Epidermal melanocyte (primary cell): ENCODE results near the gene CETP.
"Not testable (repeated sequence)": the region's sequence is repeated elsewhere in the genome, so short reads cannot be mapped to it uniquely, and the experiment has no call there.

ENCODE experiments used
- DNase-seq: peaks from one replicate; pipeline ENCODE4 v3.0.0; 2011; ENCODE audit warnings: low spot score; ENCODE audit not compliant: insufficient read length

CETP gene

DNA sequence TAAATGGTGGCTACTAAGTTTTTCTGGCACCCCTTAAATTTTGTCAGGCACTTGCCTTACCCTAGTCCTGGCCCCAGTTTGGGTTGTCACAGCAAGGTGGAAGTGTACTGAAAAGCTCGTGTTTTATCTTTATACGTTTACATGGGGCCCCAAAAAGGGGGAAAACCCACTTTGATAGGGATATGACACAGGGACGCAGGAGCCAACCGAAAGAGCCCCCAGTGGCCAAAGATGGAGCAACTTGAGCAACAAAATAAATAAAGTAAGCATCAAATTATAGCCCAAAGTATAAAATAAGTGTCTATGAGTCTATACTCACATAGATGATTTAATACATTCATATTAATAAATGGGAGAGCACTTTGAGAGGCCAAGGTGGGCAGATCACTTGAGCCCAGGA lies 5.0 kb upstream of the CETP start:
- DNase-seq = no peak

DNA sequence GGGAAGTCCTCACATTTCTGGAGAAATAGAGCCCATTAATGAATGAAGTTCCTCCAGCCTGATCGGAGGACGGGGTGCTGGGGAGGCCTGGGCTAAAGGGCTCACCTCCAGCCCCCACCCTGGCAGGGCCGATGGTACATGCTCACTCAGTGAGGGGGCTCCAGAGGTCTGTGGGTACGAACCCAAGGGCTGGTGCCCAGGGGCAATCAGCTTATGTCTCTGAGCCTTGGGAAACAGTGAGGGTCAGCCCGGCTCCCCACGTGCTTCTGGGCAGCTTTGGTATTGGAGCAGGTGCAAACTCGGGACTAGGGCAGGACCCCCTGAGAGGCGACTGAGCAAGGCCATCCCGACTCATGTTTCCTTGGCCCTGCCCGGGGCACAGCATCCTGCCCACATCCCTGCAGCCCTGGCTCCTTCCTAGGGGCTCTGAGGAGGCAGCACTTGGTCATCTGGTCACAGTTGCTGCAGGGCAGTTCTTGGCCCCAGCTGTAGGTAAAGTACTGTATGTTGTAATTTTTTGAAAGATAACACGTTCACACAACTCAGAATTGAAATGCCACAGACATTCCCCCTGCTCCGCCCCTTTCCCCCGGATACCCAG lies 969 bp upstream of the CETP start:
- DNase-seq = no peak

DNA sequence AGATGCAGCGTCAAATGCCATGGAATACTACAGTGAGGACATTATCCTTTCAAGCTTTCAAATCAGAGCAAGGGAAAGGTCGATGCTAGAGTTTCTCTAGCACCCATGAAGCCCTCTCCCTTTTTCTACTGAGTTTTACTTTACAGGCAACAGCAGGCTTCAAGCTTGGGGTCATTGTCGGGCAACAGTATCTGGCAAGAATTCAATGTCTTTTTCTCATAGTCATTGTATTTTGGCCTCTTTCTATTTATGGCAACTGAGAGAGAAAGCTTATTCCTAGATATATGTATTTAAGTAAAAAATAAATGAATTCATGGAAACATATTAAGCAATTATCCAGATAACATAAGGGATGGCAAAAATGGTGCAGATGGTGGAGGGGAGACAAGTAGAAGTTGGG lies 364 bp upstream of the CETP start:
- no peak for DNase-seq

- peak; percentile 53 for DNase-seq
Measured at GRCh38 chr16:56964243-56965148, 2.7 kb downstream of the CETP start.

DNA sequence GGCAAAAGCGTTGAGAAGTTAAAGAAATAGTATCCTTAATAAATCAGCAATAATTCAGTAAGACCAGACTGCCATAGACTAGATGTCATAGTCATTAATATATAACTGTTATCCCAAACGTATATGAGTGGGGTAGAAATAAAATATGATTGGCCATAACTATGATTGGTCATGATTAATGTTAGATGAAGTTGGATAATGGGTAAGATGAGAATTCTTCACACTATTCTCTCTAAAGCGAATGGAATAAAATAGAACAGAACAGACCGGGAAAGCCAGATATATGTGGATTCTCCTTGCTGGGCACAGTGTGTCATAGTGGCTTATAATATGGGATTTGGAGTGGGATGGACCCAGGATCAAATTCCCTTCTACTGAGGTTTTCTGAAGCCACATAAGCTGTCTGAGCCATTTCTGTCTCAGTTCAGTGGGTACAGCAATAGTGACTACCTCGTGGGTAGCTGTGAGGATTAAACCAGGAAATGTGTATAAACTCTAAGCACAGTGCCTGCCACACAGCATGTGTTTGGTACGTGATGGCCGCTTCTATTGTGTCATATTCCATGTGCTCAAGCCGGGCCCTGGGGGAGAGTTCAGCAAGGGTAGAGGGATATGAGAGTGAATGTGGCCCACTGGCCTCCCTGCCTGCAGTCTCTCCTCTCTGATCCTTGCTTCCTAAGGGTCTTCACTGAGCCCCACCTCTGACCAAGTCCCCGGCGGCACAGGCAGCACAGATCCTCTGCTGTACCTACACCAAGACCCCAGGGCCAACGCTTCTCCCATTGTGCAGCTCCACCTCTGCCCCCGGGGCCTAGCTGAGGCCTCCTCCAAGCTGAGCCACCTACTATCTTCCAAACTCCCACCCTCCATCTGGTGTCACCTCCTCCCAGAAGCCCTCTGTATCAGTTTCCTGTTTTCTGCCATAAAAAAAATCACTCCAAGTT lies 3.7 kb downstream of the CETP start:
- no peak for DNase-seq

- DNase-seq = no peak
Measured at GRCh38 chr16:56966093-56966475, 4.3 kb downstream of the CETP start.

- DNase-seq = no peak
Measured at GRCh38 chr16:56967733-56968132, 6.0 kb downstream of the CETP start.

DNA sequence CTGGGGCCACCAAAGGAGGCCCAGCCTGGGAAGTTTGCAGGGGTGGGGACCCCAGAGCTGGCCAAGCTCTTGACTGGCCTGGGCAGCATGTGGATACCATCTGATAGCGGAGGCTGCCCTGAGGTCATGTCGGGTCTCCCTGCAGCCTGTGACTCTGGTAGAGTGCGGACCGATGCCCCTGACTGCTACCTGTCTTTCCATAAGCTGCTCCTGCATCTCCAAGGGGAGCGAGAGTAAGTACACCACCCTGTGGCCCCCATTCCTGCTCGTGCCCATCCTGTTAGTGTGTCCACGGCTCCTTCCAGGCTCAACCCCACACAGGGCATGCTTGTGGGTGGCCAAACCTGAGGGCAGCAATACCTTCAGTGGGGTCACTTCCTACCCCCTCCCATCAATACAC lies 8.0 kb downstream of the CETP start:
- no peak for DNase-seq

DNA sequence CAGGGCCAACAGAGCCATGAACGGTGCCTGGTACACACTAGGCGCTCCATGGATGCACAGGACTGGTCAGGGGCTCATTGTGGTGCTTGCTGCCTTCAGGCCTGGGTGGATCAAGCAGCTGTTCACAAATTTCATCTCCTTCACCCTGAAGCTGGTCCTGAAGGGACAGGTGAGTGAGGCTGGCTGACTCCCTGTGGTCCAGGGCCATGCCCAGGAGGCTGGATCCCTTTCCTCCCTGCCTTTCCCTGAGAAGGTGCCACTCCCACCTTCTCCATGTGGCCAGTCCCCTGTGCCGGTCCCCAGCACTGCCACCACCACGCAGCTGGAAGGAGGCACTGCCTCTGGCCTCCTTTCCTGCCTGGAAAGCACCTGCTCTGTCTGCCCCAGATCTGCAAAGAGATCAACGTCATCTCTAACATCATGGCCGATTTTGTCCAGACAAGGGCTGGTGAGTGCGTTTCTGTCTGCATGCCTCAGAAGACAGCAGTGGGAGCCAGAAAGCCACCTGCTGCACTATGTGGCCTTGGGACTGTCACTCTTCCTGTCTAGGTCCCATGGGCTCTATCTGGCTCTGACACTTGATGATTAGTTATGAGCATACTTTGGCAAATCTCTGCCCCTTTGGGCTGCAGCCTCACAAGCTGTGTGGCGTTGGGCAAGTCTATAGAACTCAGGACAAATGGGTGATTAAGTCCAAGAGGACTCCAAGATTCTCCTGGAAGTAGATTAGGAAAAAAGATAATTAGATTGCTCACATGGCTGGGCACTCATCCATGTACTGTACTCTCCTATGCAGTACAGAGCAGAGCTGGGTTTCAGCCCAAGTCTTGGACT lies 9.4 kb downstream of the CETP start:
- DNase-seq = no peak

DNA sequence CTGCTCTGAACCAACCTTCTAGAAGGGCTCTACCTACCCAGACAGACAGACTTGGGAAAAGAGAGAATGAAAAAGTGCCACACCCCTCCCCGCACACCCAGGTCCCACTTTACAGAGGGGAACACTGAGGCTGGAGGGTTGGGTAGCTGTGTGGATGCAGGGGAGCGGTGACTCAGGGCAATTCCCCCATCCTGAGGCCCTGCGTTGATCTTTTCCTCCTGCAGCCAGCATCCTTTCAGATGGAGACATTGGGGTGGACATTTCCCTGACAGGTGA lies 10.0 kb downstream of the CETP start:
- no peak for DNase-seq

GRCh38 chr16:56972403-56973293 lies 10.9 kb downstream of the CETP start:
- DNase-seq = no peak

GRCh38 chr16:56973294-56973689 lies 11.5 kb downstream of the CETP start:
- DNase-seq = no peak

DNA sequence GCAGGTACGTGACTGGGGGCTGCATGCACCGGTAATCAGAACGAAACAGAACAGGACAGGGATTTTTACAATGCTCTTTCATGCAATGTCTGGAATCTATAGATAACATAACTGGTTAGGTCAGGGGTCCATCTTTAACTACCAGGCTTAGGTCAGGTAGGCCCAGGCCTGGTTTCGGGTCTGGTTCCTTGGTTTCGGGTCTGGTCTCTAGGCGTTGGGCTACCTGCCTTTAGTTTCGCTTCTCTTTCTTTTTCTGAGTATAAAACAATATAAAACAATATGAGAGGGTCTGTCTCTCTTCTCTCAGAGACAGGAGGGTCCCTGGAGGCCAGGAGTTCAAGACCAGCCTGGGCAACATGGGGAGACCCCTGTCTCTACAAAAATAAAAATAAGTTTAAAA lies 12.1 kb downstream of the CETP start:
- DNase-seq = not testable (repeated sequence)

DNA sequence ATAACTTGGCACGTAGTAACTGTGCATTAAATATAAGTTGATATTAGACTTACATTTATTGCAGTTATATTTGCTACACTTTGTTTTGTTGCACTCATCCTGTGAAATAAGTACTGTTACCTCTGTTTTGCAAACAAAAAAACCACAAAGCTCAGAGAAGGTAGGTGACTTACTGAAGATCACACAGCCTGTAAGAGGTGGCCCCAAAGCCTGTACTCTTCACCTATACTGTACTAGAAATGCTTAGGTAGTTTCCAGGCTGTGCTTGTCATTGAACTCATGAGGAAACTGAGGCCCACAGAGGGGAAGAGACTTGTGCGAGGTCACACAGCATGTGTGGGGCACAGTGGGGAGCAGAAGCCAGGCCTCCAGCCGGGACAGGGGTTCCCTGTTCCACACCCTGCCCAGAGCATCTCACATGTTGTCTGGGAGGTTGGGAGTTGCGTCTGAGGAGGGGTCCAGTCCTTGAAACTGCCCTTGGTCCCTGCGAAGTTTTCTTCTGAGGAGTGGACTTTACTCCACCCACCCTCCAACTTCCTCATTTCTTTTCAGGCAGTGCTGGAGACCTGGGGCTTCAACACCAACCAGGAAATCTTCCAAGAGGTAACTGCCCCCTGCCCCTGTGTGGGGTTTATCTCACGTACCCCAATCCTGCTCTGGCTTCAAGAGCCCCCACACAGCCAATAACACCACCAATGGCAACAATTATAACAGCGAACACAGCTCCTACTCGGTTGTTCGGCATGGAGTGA lies 13.0 kb downstream of the CETP start:
- no peak for DNase-seq

DNA sequence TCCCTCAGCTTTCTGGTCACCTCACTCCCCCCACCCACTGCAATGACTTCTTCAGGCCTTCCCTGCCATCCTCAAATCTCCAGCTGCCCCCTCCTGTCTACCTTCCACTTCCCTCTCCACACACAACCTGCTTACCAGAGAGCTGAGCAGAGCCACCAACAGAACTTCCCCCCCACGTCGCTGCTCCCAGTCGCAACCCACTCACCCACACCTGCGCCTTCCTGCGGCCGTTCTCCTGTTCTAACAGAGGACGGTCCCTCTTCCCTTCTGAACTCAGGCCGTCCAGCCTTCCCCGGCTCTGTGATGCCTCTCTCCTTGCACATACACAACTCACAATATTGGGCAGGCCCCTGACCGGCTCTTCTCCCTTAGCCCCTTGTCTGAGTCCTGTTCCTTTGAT lies 14.0 kb downstream of the CETP start:
- no peak for DNase-seq

DNA sequence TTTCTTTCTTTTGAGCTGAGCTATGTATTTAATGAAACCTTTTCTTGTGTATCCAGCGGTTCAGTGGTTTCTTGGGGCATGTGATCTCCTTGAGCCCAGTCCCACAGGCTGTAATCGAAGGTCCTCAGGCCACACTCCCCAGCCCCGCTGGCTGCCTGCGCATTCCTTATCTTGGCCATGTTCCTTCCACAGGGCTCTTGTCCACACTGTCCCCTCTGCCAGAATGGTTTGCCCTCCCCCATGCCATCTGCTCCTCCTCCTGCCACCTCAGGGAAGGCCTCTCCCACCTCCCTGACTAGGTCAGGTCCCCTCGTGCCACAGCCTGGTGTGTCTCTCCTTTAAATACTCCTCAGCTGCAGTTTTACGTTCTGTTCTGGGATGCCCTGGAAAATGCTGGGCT lies 15.5 kb downstream of the CETP start:
- no peak for DNase-seq

- DNase-seq = no peak
Measured at GRCh38 chr16:56977823-56978430, 16.2 kb downstream of the CETP start.

- no peak for DNase-seq
Measured at GRCh38 chr16:56980201-56980535, 18.4 kb downstream of the CETP start.
